ENCODE measurements around the gene TMPRSS2.

The TMPRSS2 gene

DNA sequence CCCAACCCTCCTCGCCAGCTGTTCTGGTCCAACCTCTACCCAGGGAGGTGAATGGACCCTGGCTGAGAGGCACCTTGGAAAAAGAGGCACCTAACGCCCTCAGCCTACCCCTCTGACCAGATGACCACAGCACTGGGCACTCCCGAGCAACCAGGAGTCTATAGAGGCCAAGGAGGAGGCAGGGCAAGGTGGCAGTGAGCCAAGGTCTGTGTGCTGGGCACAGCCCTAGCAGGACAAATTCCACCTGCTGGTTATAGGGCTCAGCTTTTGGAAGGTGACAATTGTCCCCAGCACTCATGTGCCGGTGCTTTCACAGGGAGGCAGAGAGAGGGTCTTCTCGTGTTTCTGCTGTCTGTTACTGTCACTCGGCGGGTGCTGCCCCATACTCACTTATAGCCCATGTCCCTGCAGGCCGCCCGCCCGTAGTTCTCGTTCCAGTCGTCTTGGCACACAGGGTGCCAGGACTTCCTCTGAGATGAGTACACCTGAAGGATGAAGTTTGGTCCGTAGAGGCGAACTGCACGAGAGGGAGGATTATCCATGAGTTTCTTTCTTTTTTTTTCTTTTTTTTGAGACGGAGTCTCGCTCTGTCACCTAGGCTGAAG is 27.8 kb downstream of the TMPRSS2 start:
- DNase-seq, result no peak

- no peak for DNase-seq
Measured at GRCh38 chr21:41479686-41480085, 28.3 kb downstream of the TMPRSS2 start.

GRCh38 chr21:41478319-41479177 is 29.4 kb downstream of the TMPRSS2 start:
- DNase-seq, result no peak

- DNase-seq, result no peak
Measured at GRCh38 chr21:41477641-41478318, 30.2 kb downstream of the TMPRSS2 start.

DNA sequence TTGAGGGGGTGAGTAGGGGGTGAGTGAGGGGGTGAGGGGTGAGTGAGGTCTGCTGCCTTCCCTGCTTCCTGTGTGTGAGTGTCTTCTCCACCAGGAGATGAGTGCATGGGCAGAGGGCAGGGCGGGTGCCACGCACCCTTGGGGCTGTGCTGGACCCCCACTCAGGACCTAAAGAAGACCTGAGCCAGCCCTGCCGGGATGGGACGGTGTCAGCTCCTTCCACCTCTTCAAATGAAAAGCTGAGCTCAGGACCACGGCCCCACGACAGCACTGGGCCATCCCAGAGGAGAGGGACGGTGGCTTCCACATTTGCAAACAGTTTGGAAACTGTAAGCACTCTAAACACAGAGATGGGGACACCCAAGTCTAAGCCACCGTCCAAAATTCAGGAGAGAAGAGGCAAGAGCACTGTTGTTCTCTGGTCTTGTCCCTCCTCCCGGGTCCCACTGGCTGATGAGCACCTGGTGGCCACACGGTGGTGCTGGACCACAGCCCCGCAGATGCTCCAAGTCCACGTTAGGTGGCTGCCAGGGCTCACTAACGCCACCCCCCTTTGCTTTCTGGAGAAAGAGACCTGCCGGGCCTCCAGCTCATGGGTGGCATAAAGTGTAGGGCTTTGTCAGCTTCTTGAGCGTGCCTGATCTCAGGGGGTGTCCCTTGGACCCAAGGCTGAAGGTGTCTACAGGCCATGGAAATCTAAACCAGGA is 32.1 kb downstream of the TMPRSS2 start:
- no peak for DNase-seq

DNA sequence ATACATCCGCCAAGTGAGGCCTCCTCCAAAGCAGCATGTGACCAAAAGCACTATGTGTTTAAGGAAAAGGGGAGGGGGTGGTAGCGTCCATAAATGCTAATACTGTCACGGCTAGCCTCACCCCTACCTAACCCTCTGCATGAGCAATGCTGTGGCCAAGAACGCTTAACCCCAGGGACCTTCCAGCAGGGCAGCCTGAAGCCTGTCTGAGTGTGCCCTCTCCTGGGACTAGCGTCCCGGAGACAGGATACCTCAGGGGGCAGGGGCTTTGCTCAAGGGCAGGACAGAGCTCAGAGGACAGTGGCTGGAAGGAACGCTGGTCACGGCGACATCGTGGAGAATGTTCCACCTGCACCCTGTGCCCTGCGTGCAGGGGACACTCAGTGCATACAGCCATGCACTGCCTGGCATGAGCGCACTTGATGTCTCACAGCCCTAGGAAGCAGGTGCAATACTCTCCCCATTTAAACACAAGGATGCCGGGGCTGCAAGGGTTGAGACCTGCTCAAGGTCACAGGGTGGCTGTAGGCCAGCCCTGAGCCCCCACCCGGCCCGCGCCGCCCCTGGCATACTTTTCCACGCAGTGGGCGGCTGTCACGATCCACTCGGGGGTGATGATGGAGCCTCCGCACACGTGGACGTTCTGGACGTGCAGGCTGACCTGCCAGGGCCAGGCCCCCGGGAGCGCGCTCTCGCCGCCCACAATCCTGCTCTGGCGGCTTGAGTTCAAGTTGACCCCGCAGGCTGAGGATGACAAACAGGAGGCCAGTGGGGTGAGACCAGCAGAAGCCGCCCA is 35.0 kb downstream of the TMPRSS2 start:
- DNase-seq, result no peak

DNA sequence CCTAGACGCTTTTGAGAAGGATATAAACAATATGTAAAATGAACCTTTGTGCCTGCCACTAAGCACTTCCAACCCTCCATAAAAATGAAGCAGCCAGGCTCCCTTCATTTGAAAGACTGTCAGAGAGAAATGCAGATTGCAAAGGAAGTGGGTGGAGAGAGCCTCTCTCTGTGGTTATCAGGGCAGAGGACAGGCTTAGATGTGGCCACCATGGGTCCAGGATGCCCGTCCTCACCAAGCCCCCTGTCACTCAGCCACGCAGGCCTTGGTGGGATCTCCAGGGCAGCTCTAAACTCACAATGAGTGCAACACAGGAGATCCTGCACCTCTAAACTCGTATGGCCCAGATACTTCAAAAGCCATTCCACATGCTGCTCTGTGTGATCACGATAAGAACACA is 37.9 kb downstream of the TMPRSS2 start:
- no peak for DNase-seq

DNA sequence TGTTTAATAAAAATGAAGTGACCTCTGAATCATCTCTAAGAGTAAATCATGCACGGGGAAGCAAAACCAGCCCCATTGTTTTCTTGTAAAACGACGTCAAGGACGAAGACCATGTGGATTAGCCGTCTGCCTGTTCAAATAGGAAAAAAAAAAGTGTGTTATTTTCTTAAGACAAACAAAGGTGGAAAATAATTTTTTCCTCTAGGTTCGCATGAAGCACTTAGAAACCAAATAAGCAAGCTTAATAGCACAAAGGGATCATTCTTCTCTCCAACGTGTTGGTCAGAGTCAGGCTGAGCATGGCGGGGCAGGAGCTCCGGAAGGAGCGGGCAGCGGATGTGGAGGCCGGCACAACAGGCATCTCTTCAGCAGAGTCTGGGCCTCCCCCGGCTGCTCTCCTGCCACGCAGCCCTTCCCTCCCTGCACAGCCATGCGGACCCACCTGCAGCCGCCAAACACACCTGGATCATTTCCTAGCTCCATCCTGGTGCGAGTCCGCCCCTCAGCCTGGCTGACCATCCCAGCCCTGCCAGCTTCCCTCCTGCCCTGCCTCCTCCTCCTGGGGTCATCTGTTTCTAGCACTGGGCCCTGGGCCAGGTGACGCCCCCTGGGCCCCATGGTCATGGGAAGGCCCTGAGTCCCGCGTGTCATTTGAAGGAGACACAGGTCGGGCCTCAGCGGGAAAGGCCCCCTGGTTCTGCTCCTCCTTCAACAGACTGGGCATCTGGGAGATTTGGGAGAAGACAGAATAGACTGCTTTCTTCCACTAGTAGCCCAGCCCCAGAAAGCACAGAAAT is 41.7 kb downstream of the TMPRSS2 start:
- DNase-seq, result no peak

DNA sequence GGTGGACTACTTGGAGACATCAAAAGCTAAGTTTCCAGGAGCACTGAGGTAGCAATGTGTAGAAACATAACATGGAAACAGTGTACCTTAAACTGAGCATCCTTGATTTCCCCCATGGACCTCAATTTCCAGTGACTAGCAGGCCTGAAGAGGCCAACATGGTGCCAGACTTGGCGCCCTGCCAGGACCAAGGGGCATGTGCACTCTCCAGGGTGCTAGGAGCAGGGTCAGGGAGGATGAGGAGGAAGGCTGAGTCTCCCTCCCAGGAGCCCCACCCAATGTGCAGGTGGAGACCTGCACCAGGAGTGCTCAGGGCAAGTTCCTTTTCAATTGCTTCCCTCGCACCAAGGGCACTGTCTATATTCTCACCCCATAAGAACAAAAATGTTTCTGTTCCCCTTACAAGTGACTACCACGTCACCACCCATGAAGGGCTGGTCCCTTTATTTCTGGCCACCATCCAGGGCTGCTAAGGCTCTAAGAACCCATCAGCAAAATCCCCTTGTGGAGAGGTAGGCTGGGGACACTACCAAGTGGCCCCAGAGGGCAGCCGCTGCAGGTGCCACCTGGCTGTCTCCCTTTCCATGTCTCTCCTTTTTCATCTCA is 42.7 kb downstream of the TMPRSS2 start:
- no peak for DNase-seq

DNA sequence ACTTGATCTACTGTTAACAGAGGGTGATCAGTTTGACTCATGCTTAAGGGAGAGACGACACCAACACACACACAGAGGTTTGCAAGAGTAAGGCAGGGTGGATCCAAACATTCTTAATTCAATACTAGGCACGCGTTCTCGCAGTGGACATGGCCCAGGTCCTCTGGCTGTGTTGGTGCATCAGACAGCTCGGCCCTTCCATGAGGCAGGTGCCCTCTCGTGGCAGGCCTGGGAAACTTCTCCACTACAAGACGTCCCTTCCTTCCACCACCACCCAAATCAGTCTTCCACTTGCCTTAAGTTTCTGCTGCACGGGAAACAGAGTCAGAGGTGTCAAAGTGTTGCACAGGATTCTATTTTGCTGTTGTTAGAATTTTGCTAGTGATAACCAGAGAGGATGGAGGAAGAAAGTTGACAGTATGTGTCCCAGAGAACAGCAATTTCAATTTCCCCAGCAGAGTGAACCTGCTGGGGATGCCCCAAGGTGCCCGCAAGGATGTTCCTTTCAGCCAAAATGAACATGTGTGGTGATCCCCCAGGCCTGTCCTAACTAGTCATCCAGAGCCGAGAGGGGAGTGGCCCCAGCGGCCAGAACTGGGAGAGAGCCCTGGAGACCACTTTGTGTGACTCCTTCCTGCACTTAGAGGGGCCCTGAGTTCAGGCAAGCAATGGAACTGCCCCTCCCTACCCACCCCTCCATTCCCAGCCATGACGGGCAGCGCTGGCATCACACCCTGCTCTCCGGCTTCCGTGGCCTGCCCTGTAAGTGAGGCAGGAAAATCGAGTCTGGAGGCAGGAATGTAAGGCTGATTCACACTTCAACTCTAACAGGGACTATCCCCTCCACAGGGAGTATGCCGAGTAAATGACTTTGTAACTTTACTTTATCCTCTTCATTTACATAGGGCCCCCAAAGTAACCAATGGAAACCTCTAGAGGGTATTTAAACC is 47.1 kb downstream of the TMPRSS2 start:
- DNase-seq, result peak; percentile 50

DNA sequence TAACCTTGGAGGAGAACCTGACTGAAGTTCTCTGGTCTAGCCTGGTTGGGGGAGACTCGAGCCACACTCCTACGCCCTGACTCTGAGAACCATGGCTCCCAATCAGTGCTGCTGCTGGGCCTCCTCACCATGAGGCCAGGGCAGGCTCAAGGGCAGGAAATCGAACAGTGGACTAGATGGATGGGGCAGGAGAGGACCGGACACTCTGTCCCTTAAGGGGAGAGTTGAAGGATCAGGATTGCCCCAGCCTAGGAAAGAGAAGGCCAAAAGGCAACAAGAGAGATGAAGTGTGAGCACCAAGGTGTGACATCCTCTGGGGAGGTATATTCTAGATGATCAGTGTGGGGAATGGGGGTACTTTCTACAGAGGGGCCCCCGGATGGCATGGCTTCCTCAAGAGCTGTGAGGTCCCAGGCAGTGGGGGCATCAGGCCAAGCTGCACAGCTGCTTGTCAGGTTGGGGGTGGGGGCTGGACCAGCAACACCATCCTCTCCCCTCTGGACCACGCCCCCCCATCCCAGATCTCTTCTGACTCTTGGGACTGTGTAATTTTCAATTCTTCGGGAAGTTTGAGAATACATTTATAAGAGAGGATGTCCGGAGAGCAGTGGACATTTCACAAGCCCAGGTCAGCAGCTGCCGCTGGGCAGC is 47.9 kb downstream of the TMPRSS2 start:
- DNase-seq, result no peak

GRCh38 chr21:41458559-41458958 is 49.4 kb downstream of the TMPRSS2 start:
- DNase-seq, result no peak

- DNase-seq, result no peak
Measured at GRCh38 chr21:41458121-41458520, 49.8 kb downstream of the TMPRSS2 start.

DNA sequence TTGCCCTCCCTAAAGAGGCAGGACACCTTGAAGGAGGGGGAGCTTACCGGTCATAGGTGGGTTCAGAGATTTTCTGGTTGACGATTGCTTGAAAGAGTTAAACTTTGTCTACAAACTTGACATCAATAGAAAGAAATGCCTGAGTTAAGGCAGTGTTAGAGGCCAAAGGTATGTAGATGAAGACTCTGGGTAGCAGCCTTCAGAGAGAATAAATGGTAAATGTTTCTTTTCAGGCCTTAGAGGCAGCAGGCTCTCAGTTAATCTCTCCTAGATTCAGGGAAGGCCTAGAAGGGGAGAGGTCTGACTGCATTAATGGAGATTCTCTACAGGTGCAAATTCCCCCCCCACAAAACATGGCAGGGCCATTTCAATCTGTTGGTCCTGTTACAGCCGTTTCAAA is 54.2 kb downstream of the TMPRSS2 start:
- no peak for DNase-seq

- no peak for DNase-seq
Measured at GRCh38 chr21:41453198-41453597, 54.8 kb downstream of the TMPRSS2 start.

DNA sequence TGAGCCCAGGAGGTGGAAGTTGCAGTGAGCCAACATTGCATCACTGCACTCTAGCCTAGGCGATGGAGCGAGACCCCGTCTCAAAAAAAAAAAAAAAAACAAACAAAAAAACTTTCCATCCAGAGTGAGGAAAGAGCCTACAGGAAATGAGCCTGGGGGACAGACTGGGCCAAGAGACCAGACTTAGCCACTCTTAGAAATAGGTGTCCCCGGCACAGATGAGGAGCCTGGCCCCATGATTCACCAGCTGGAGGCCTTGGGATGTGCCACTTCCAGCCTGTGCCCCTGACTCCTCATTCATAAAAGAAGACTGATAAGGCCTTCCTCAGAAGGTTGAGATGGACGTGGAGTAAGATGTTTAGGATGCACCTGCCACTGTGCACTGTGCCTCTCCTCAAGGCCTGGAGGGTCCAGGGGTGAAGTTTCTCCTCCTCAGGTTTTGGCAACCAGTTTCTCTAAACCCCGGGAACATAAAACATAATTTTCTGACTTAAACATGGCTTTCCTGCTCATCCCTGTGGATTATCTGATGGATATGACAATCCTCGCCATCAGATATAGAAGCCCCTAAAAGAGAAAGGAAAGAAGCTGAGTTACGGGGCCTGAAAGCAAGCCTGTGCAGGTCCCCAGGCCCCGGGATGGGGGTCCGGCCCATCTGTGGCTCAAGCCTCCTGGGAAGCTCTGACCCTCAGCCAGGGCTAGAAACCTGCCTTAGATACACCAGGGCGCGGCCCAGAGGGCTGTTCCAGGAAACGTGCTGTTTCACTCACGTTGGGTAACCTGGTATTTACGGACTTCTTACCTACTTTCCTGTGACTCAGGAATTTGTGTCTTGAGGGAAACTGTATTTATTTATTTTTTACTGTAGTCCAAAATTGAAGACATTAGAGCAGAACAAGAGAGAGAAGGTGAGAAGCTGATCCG is 55.9 kb downstream of the TMPRSS2 start:
- no peak for DNase-seq

GRCh38 chr21:41449613-41450012 is 58.3 kb downstream of the TMPRSS2 start:
- no peak for DNase-seq

DNA sequence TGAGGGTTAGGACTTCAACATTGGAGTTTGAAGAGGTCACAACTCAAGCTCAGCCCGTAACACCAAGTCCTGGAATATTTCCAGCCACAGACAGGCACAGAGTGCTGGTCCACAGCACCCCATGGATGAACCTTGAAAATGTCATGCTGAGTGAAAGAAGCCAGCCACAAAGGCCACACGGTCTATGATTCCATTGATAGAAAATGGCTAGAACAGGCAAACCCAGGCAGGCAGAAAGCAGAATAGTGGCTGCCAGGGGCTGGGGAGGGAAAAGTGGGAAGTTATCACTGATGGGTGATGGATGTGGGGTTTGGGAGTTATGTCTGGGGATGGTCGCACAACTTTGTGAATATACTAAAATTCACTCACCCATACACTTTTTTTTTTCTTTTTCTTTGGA is 60.6 kb downstream of the TMPRSS2 start:
- DNase-seq, result no peak
